PC-3 (cell line): ENCODE results near the gene FOXI1.

Experiments used
- CTCF ChIP-seq: fragments of 300-600 bp; sonication (generic); conservative IDR thresholded peaks from 2 replicates; pipeline ENCODE4 v1.5.1; 2017; ENCODE audit warnings: antibody characterized with exemption, low read depth, mild to moderate bottlenecking, low read length
- EZH2phosphoT487 ChIP-seq: fragments of 300-600 bp; sonication (generic); IDR thresholded peaks from 2 replicates; pipeline ENCODE4 v1.6.1; 2018; ENCODE audit warnings: mild to moderate bottlenecking, antibody characterized with exemption, low read length, borderline replicate concordance

DNA sequence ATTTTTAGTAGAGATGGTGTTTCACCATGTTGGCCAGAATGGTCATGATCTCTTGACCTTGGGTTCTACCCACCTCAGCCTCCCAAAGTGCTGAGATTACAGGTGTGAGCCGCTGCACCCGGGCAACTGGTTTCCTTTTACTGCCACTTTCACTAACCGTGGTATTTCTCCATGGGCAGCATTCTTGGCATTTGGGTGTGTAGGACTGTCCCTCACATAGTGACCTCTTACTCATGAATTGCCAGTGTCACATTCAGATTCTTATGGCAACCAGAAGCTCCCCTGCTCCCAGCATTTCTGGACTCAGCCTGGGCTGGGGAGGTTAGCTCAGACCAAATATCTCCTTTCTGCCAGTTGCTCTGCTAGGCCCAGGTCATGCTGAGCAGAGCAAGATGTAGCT, 50.1 kb downstream of the FOXI1 start:
- no peak for TF ChIP-seq CTCF
- no peak for TF ChIP-seq EZH2phosphoT487
